ENCODE results near the gene KCNQ1. TPM values are rescaled to one million over a fixed set of nuclear protein-coding genes. Genes with fewer than 3 reads are reported as not detected.

Gene KCNQ1
- polyA plus RNA-seq, 1 of the 3 experiments (the other 2 are of a cell fraction) = 0.05 TPM

- Histone ChIP-seq H3K9ac (no peak overlapping the region), H2AFZ (ENCODE audit: low read depth) (no peak overlapping the region), H3K36me3 (replicated peaks in 1 of 2; ENCODE audit: control insufficient read depth in 1 of 2, insufficient read depth in 2 of 2, low read length in 1 of 2) (no peaks in the 10 kb centered on the region), H3K4me2 (no peak overlapping the region), H3K27ac (ENCODE audit: low read depth in 2 of 2, low read length in 1 of 2) (no peak overlapping the region), H3K27me3 (ENCODE audit: insufficient read depth) (no peaks in the 10 kb centered on the region), H3K4me3 (ENCODE audit: low read depth in 2 of 2, low read length in 1 of 2) (no peak overlapping the region), H3K9me3 (peaks cover 43% of the 10 kb centered on the region), H3K79me2 (ENCODE audit: insufficient read depth) (no peaks in the 10 kb centered on the region), H4K20me1 (ENCODE audit: insufficient read depth) (no peaks in the 10 kb centered on the region), H3K9me2 (no peaks in the 10 kb centered on the region), H3K4me1 (ENCODE audit: control insufficient read depth in 1 of 2, insufficient read depth in 2 of 2, low read depth in 1 of 2, low read length in 1 of 2) (peaks cover 0 to 5% of the 10 kb centered on the region in 2 experiments; a peak in 1 of 4 replicates), H3F3A (replicated peaks; ENCODE audit: insufficient read depth) (no peaks in the 10 kb centered on the region)
- CTCF ChIA-PET = no interaction called here
- no peak for DNase-seq
- 29% methylated on average over 1 of the region's 1 CpG for WGBS (ENCODE audit: low lambda C conversion rate)
- TF ChIP-seq SMC3 (IDR thresholded peaks at IDR 0.05; ENCODE audit: low read depth, low read length) (no peak), USF1 (IDR thresholded peaks at IDR 0.05; ENCODE audit: borderline replicate concordance, low read depth) (no peak), FOXJ3 (CRISPR knock-in tag; IDR thresholded peaks at IDR 0.05) (no peak), MEF2A (IDR thresholded peaks at IDR 0.05; ENCODE audit: borderline replicate concordance, low read depth) (no peak), REST (IDR thresholded peaks at IDR 0.05; ENCODE audit: low read depth, low read length) (no peak), NFIC (IDR thresholded peaks at IDR 0.05; ENCODE audit: borderline replicate concordance) (no peak), CHD2 (IDR thresholded peaks at IDR 0.05; ENCODE audit: low read length, partially characterized antibody) (no peak), IRF3 (IDR thresholded peaks at IDR 0.05; ENCODE audit: low read depth, low read length) (no peak), RCOR1 (IDR thresholded peaks at IDR 0.05; ENCODE audit: low read length) (no peak), MAX (IDR thresholded peaks at IDR 0.05; ENCODE audit: low read depth) (no peak), NRF1 (IDR thresholded peaks at IDR 0.05; ENCODE audit: low read depth, low read length) (no peak), TEAD4 (IDR thresholded peaks at IDR 0.05; ENCODE audit: borderline replicate concordance, insufficient read depth) (no peak), GATA2 (CRISPR knock-in tag; IDR thresholded peaks at IDR 0.05) (no peak), TAF1 (IDR thresholded peaks at IDR 0.05; ENCODE audit: borderline replicate concordance, low read depth, low read length) (no peak), CTCF (IDR thresholded peaks at IDR 0.05) (no peak), TCF12 (IDR thresholded peaks at IDR 0.05) (no peak), POLR2AphosphoS5 (IDR thresholded peaks at IDR 0.05; ENCODE audit: low read depth, low read length) (no peak)
- POLR2A ChIA-PET = interaction anchor here (0.7 kb wide), 1 partner anchor 59 kb away, joined by 5 read pairs; no protein-coding TSS in a partner anchor
These were observed 202.4 kb downstream of the KCNQ1 start for GRCh38 chr11:2647167-2647566.

All from SK-N-SH (cell line).